Measurements from ENCODE around the gene DCP1B. TPM values are rescaled to one million over a fixed set of nuclear protein-coding genes. Genes with fewer than 3 reads are reported as not detected.

The DCP1B gene
- total RNA-seq, 1 experiment from 2014 or later, result 4.8 TPM

DNA sequence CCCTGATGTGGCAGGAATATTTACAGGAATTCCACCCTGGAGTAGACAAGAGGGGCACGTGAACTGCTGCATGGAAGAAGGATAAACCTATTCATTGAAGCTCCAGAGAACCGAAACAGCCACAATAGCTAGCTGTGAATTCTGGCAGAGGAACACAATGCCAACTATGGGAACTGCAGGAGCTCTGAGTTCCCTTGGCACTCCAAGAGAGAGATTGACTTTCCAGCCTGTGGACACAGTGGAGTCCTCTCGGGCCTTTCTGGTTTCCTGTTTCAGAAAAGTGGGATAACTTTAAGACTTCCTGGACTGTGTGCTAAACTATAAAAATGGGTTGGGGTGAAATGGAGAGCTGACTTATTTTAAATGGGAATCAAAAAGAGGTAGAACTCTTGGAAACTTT, 97.7 kb downstream of the DCP1B start:
- intact Hi-C loops (cut with micrococcal nuclease; ENCODE audit: unreplicated experiment), result no loop called here
- no peak for TF ChIP-seq POLR2AphosphoS5 (IDR thresholded peaks at IDR 0.05; ENCODE audit: low read depth, low read length)
- TF ChIP-seq CTCF (IDR thresholded peaks at IDR 0.05), result no peak
- TF ChIP-seq REST (IDR thresholded peaks at IDR 0.05; ENCODE audit: insufficient read depth in 1 of 2, low read depth in 2 of 2, low read length in 1 of 2), result no peak
- TF ChIP-seq TCF7L2 (IDR thresholded peaks at IDR 0.05; ENCODE audit: low read depth, low read length), result no peak
- no peak for TF ChIP-seq SIN3A (IDR thresholded peaks at IDR 0.05; ENCODE audit: borderline replicate concordance, insufficient read depth, low read depth, low read length)
- BruUV-seq (replicated peaks), result no TSS peak
- no peak for DNase-seq (ENCODE audit: low read depth, low spot score)
- no peak for ATAC-seq
- Histone ChIP-seq H3K4me3 (ENCODE audit: low read depth in 2 of 2, low read length in 2 of 2) (no peak overlapping the region), H3K9me3 (ENCODE audit: control insufficient read depth, insufficient read depth, low read depth, low read length) (peaks cover 4% of the 10 kb centered on the region; the same call in 1 of the 2 replicates), H3K36me3 (ENCODE audit: control insufficient read depth, insufficient read depth, low read length) (no peaks in the 10 kb centered on the region), H3K4me1 (ENCODE audit: control insufficient read depth, insufficient read depth, low read length) (no peaks in the 10 kb centered on the region), H3K27ac (ENCODE audit: low read length) (no peak overlapping the region), H3K27me3 (ENCODE audit: control insufficient read depth, insufficient read depth, low read length) (no peaks in the 10 kb centered on the region)
- in situ Hi-C loops (cut with HindIII; ENCODE audit: low pct_unique_long_range_greater_than_20kb, low sequenced_read_pairs), result no loop called here
- CTCF ChIA-PET, result no interaction called here
- POLR2A ChIA-PET, result no interaction called here

GRCh38 chr12:1904875-1905274, 99.4 kb downstream of the DCP1B start:
- intact Hi-C loops (cut with micrococcal nuclease; ENCODE audit: unreplicated experiment), result no loop called here
- Histone ChIP-seq H3K27ac (ENCODE audit: low read length) (no peak overlapping the region), H3K9me3 (ENCODE audit: control insufficient read depth, insufficient read depth, low read depth, low read length) (peaks cover 4% of the 10 kb centered on the region; the same call in 1 of the 2 replicates), H3K27me3 (ENCODE audit: control insufficient read depth, insufficient read depth, low read length) (no peaks in the 10 kb centered on the region), H3K4me3 (ENCODE audit: low read depth in 2 of 2, low read length in 2 of 2) (no peak overlapping the region), H3K36me3 (ENCODE audit: control insufficient read depth, insufficient read depth, low read length) (no peaks in the 10 kb centered on the region), H3K4me1 (ENCODE audit: control insufficient read depth, insufficient read depth, low read length) (no peaks in the 10 kb centered on the region)
- TF ChIP-seq TCF7L2 (IDR thresholded peaks at IDR 0.05; ENCODE audit: low read depth, low read length) (no peak), SIN3A (IDR thresholded peaks at IDR 0.05; ENCODE audit: borderline replicate concordance, insufficient read depth, low read depth, low read length) (no peak), CTCF (IDR thresholded peaks at IDR 0.05) (no peak), REST (IDR thresholded peaks at IDR 0.05; ENCODE audit: insufficient read depth in 1 of 2, low read depth in 2 of 2, low read length in 1 of 2) (no peak), POLR2AphosphoS5 (IDR thresholded peaks at IDR 0.05; ENCODE audit: low read depth, low read length) (no peak)
- ATAC-seq (no peak), DNase-seq (ENCODE audit: low read depth, low spot score) (no peak)
- CTCF ChIA-PET, result no interaction called here
- POLR2A ChIA-PET, result no interaction called here
- BruUV-seq (replicated peaks), result no TSS peak
- in situ Hi-C loops (cut with HindIII; ENCODE audit: low pct_unique_long_range_greater_than_20kb, low sequenced_read_pairs), result no loop called here
